Erythroblast (primary cell): ENCODE results near the gene PPP1R15B.

Experiments
- GATA1 ChIP-seq: IDR thresholded peaks from 2 replicates; pipeline ENCODE4 v1.6.1; 2011; ENCODE audit warnings: low read depth, mild to moderate bottlenecking, control low read depth, low read length, moderate library complexity
- POLR2A ChIP-seq: IDR thresholded peaks from 2 replicates; pipeline ENCODE4 v1.6.1; 2011; ENCODE audit warnings: mild to moderate bottlenecking, low read length

DNA sequence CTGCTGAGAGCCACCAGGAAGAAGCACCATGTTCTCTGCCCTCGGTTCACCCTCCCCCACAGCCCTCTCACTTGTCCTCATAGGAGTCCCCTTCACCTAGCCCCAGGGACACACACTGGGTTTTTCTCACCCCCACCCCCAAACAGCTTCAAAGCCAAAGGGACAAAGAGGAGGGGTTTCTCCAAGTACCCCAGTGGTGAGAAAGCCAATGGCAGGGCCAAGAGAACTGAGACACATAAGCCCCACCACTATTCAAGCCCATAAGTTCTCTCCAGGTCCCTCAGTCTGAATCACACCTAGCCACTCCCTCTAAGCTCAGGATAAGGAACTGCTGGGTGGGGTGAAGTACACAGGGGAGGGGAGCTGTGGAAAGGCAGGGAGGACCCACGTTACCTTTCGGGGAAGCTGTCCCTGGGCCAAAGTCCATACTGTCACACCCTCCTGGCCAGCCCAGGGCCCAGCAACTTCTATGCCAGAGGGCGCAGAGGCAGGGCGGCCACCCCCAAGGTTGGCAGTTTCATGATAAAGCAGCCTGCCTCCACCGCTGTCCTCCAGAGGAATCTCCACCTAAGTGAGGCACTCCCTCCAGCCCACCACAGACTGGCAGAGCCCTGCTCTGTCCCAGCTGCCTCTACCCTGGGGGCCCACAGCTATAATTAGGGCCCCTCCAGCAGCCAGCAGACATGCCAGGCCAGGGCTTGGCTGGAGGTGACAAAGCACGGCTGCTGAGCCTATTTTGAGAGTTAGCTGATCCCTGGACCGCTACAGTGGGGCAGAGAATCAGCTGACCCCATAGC, 39.0 kb upstream of the PPP1R15B start:
- TF ChIP-seq POLR2A, result no peak
- TF ChIP-seq GATA1, result no peak
